Vagina (tissue), 2 donors: ENCODE measurements around the gene PARN. TPM values are rescaled to one million over a fixed set of nuclear protein-coding genes. Genes with fewer than 3 reads are reported as not detected.
"Not testable (repeated sequence)": the region's sequence is repeated elsewhere in the genome, so short reads cannot be mapped to it uniquely, and the experiment has no call there.

Source experiments
- DNase-seq, 2 donors: peaks; one replicate each; pipeline ENCODE4 v3.0.0-alpha.2; 2017; ENCODE audit errors: extremely low spot score in 2 of 2
- H3K27ac ChIP-seq: fragments of 200-600 bp; sonication (generic); one replicate; pipeline ENCODE4 v1.5.1; 2019
- H3K27me3 ChIP-seq: fragments of 200-600 bp; sonication (generic); one replicate; pipeline ENCODE4 v1.5.1; 2019
- H3K36me3 ChIP-seq, 2 donors: fragments of 200-600 bp; sonication (generic); one replicate each; pipeline ENCODE4 v1.5.1; 2017 to 2019
- H3K4me1 ChIP-seq: fragments of 200-600 bp; sonication (generic); one replicate; pipeline ENCODE4 v1.5.1; 2019
- H3K4me3 ChIP-seq, 2 donors: fragments of 200-600 bp; sonication (generic); 1 replicate in 1 of 2; 2 replicates in 1 of 2; pipeline ENCODE4 v1.5.1; 2016 to 2019
- H3K9me3 ChIP-seq: fragments of 200-600 bp; sonication (generic); one replicate; pipeline ENCODE4 v1.5.1; 2019
- CTCF ChIP-seq, 3 experiments: fragments of 450-650 bp in 2 of 3; fragments of 200-600 bp in 1 of 3; sonication (generic) in 1 of 3; IDR thresholded peaks; one replicate each; pipeline ENCODE4 v1.5.1; 2017 to 2019; ENCODE audit warnings: antibody characterized with exemption in 3 of 3, mild to moderate bottlenecking in 2 of 3, moderate library complexity in 2 of 3
- POLR2A ChIP-seq, 2 donors: fragments of 450-650 bp; IDR thresholded peaks; one replicate each; pipeline ENCODE4 v1.6.1; 2017; ENCODE audit warnings: antibody characterized with exemption in 2 of 2, mild to moderate bottlenecking in 2 of 2, moderate library complexity in 2 of 2
- POLR2AphosphoS5 ChIP-seq, 2 donors: sonication (generic); formaldehyde crosslinking; IDR thresholded peaks; one replicate each; pipeline ENCODE4 v1.9.0; 2017; ENCODE audit warnings: antibody characterized with exemption in 2 of 2, mild to moderate bottlenecking in 2 of 2, low read depth in 1 of 2; ENCODE audit not compliant: insufficient read depth in 1 of 2
- intact Hi-C: fragments of 100-400 bp; cut with DNase I; formaldehyde crosslinking; loops from one replicate; pipeline ENCODE4 v1.15.1; 2023
- total RNA-seq: library from RNA; depleted of rRNA; stranded (reverse); fragments of >200 nt; gene quantifications from one replicate; pipeline ENCODE4 v1.2.3, GENCODE V29; 2016

Gene PARN
- total RNA-seq, 1 donor from 2014 or later, result 39.3 TPM

- H3K36me3 ChIP-seq, result no peaks in the 10 kb centered on the region
- DNase-seq, result no peak
- no peaks in the 10 kb centered on the region for H3K9me3 ChIP-seq
- no peak overlapping the region for H3K4me3 ChIP-seq
- intact Hi-C loops, result no loop called here
- no peak for TF ChIP-seq POLR2AphosphoS5 (IDR thresholded peaks at IDR 0.05; ENCODE audit: insufficient read depth in 1 of 2, low read depth in 1 of 2)
- TF ChIP-seq CTCF (IDR thresholded peaks at IDR 0.05), result no peak
- no peak for TF ChIP-seq POLR2A (IDR thresholded peaks at IDR 0.05)
- peaks cover 5% of the 10 kb centered on the region for H3K4me1 ChIP-seq
- no peaks in the 10 kb centered on the region for H3K27me3 ChIP-seq
- no peak overlapping the region for H3K27ac ChIP-seq
These were observed 222.2 kb downstream of the PARN start for GRCh38 chr16:14407786-14408399.

- DNase-seq, result no peak
- Histone ChIP-seq H3K27me3 (no peaks in the 10 kb centered on the region), H3K36me3 (no peaks in the 10 kb centered on the region), H3K4me3 (no peak overlapping the region), H3K9me3 (no peaks in the 10 kb centered on the region), H3K27ac (peak overlapping the region; percentile 75), H3K4me1 (peaks cover 5% of the 10 kb centered on the region)
- intact Hi-C loops, result no loop called here
- TF ChIP-seq POLR2AphosphoS5 (IDR thresholded peaks at IDR 0.05; ENCODE audit: insufficient read depth in 1 of 2, low read depth in 1 of 2) (peak in 1 of 2 donors; percentile 40), POLR2A (IDR thresholded peaks at IDR 0.05) (no peak)
These were observed 224.2 kb downstream of the PARN start for GRCh38 chr16:14405611-14406537.

GRCh38 chr16:14403001-14403389 lies 227.1 kb downstream of the PARN start:
- H3K27me3 ChIP-seq, DNase-seq, intact Hi-C loops, H3K9me3 ChIP-seq, H3K4me3 ChIP-seq, H3K27ac ChIP-seq, H3K36me3 ChIP-seq: not testable (repeated sequence)
- peaks cover 27% of the 10 kb centered on the region for H3K4me1 ChIP-seq

- DNase-seq, H3K27me3 ChIP-seq, intact Hi-C loops, H3K4me3 ChIP-seq, H3K9me3 ChIP-seq, H3K36me3 ChIP-seq: not testable (repeated sequence)
- Histone ChIP-seq H3K4me1 (peaks cover 27% of the 10 kb centered on the region), H3K27ac (peak overlapping the region; percentile 76)
These were observed 227.7 kb downstream of the PARN start for GRCh38 chr16:14402114-14403000.

GRCh38 chr16:14401711-14402061 lies 228.4 kb downstream of the PARN start:
- H3K9me3 ChIP-seq, DNase-seq, H3K27me3 ChIP-seq, H3K36me3 ChIP-seq, intact Hi-C loops, H3K4me3 ChIP-seq: not testable (repeated sequence)
- Histone ChIP-seq H3K4me1 (peaks cover 27% of the 10 kb centered on the region), H3K27ac (peak overlapping the region; percentile 76)

GRCh38 chr16:14400978-14401710 lies 228.9 kb downstream of the PARN start:
- intact Hi-C loops, H3K4me3 ChIP-seq, DNase-seq, H3K27me3 ChIP-seq, H3K9me3 ChIP-seq, H3K36me3 ChIP-seq: not testable (repeated sequence)
- peaks cover 27% of the 10 kb centered on the region for H3K4me1 ChIP-seq
- H3K27ac ChIP-seq, result peak overlapping the region; percentile 76

GRCh38 chr16:14400285-14400977 lies 229.6 kb downstream of the PARN start:
- intact Hi-C loops, result no loop called here
- Histone ChIP-seq H3K27ac (peak overlapping the region; percentile 76), H3K4me3 (no peak overlapping the region), H3K4me1 (peaks cover 22% of the 10 kb centered on the region), H3K9me3 (no peaks in the 10 kb centered on the region), H3K36me3 (no peaks in the 10 kb centered on the region), H3K27me3 (no peaks in the 10 kb centered on the region)
- no peak for TF ChIP-seq CTCF (IDR thresholded peaks at IDR 0.05)
- TF ChIP-seq POLR2AphosphoS5 (IDR thresholded peaks at IDR 0.05; ENCODE audit: insufficient read depth in 1 of 2, low read depth in 1 of 2), result no peak
- no peak for TF ChIP-seq POLR2A (IDR thresholded peaks at IDR 0.05)
- DNase-seq, result no peak
